Panc1 (cell line): ENCODE results near the gene ORM2.
"Not testable (repeated sequence)": the region's sequence is repeated elsewhere in the genome, so short reads cannot be mapped to it uniquely, and the experiment has no call there.

Experiments used
- CTCF ChIP-seq: fragments of 450-650 bp; IDR thresholded peaks from 2 replicates; pipeline ENCODE4 v1.5.1; 2017; ENCODE audit warnings: mild to moderate bottlenecking
- POLR2AphosphoS5 ChIP-seq: IDR thresholded peaks from 2 replicates; pipeline ENCODE4 v1.6.1; 2012; ENCODE audit warnings: mild to moderate bottlenecking, low read depth, low read length, moderate library complexity
- SIN3A ChIP-seq: IDR thresholded peaks from 2 replicates; pipeline ENCODE4 v1.6.1; 2012; ENCODE audit warnings: low read depth, mild to moderate bottlenecking, low read length, moderate library complexity, borderline replicate concordance; ENCODE audit not compliant: insufficient read depth
- TCF7L2 ChIP-seq: IDR thresholded peaks from 2 replicates; pipeline ENCODE4 v1.6.1; 2011; ENCODE audit warnings: mild to moderate bottlenecking, low read depth, low read length, inconsistent platforms
- TF ChIP-seq, protein P1 (sequence below), 2 experiments: IDR thresholded peaks; 2 replicates each; pipeline ENCODE4 v1.6.1; 2011 to 2012; ENCODE audit warnings: low read depth in 2 of 2, control low read depth in 1 of 2, low read length in 1 of 2, mild to moderate bottlenecking in 1 of 2, moderate library complexity in 1 of 2; ENCODE audit not compliant: insufficient read depth in 1 of 2

- not testable (repeated sequence) for TF ChIP-seq TCF7L2, CTCF, POLR2AphosphoS5, SIN3A
- TF ChIP-seq, protein P1, sequence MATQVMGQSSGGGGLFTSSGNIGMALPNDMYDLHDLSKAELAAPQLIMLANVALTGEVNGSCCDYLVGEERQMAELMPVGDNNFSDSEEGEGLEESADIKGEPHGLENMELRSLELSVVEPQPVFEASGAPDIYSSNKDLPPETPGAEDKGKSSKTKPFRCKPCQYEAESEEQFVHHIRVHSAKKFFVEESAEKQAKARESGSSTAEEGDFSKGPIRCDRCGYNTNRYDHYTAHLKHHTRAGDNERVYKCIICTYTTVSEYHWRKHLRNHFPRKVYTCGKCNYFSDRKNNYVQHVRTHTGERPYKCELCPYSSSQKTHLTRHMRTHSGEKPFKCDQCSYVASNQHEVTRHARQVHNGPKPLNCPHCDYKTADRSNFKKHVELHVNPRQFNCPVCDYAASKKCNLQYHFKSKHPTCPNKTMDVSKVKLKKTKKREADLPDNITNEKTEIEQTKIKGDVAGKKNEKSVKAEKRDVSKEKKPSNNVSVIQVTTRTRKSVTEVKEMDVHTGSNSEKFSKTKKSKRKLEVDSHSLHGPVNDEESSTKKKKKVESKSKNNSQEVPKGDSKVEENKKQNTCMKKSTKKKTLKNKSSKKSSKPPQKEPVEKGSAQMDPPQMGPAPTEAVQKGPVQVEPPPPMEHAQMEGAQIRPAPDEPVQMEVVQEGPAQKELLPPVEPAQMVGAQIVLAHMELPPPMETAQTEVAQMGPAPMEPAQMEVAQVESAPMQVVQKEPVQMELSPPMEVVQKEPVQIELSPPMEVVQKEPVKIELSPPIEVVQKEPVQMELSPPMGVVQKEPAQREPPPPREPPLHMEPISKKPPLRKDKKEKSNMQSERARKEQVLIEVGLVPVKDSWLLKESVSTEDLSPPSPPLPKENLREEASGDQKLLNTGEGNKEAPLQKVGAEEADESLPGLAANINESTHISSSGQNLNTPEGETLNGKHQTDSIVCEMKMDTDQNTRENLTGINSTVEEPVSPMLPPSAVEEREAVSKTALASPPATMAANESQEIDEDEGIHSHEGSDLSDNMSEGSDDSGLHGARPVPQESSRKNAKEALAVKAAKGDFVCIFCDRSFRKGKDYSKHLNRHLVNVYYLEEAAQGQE (IDR thresholded peaks at IDR 0.05; ENCODE audit: insufficient read depth in 1 of 2, low read depth in 2 of 2, low read length in 1 of 2): not testable (repeated sequence)
Observed at GRCh38 chr9:114325684-114326254, 3.9 kb upstream of the ORM2 start.
